NCI-H128 (cell line): ENCODE results near the gene WDR86.

Experiments used
- DNase-seq: peaks from one replicate; lab custom pipeline; 2025; ENCODE audit not compliant: unreplicated experiment; lab: John Stamatoyannopoulos, UW

Gene WDR86

GRCh38 chr7:151409667-151410404, at the start of gene WDR86:
TSS of gene WDR86 (minus strand) at chr7:151410038. CDS start at chr7:151409589, 449 bp downstream.
- DNase-seq, result no peak

GRCh38 chr7:151457534-151457933, 47.7 kb upstream of the WDR86 start:
- no peak for DNase-seq

- no peak for DNase-seq
Observed at GRCh38 chr7:151456782-151457181, 46.9 kb upstream of the WDR86 start.

- DNase-seq, result no peak
Observed at GRCh38 chr7:151456276-151456675, 46.4 kb upstream of the WDR86 start.

DNA sequence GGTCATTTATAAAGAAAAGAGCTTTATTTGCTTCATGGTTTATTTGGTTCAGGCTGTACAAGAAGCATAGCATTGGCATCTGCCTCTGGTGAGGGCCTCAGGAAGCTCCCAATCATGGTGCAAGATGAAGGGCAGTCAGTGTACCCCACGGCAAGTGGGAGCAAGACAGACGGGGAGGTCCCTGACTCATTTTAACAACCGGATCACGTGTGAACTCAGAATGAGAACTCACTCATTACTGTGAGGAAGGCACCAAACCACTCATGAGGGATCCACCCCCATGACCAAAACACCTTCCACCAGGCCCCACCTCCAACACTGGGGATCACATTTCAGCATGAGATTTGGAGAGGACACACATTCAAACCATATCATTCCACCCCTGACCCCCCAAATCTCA, 45.9 kb upstream of the WDR86 start:
- DNase-seq, result no peak

DNA sequence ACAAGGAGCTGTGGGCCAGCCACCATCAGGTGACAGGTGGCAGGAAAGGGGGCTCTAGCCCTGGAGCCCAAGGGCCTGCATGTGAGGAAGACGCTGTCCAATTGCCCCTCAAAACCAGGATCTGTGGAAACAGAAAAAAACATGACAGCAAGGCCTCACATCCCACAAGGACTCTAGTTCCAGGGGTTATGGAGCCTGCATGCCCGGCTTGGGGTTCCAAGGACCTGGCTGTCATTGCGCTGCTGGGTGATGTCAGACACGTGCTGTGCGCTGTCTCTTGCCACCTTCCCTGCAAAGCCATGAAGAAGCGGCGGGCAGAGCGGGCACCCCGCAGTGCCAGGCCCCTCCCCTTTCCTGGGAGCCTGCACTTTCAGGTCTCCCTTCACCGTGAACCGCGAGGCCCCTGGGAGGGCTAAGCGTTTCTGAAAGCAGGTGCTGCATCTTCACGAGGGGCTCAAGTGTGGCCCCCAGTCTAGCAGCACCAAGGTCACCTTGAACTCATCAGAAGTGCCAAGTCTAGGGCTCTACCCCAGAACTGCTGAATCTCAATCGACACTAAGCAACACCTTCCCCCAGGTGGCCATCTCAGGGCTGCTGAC, 45.2 kb upstream of the WDR86 start:
- DNase-seq, result no peak

DNA sequence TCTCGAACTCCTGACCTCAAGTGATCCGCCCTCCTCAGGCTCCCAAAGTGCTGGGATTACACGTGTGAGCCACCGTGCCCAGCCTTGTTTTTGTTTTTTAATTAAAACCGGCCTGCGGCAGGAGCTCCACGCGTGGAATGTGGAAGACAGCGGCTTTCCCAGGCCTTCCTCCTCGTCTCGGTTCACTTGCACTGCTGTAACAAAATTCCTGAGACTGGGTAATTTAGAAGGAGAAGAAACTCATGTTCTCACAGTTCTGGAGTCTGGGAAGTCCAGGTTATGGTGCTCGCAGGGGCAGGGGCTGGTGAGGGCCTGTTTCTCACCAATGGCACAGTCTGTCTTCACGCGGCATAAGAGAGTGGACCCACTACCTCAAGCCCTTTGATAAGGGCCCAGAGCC, 44.5 kb upstream of the WDR86 start:
- no peak for DNase-seq

DNA sequence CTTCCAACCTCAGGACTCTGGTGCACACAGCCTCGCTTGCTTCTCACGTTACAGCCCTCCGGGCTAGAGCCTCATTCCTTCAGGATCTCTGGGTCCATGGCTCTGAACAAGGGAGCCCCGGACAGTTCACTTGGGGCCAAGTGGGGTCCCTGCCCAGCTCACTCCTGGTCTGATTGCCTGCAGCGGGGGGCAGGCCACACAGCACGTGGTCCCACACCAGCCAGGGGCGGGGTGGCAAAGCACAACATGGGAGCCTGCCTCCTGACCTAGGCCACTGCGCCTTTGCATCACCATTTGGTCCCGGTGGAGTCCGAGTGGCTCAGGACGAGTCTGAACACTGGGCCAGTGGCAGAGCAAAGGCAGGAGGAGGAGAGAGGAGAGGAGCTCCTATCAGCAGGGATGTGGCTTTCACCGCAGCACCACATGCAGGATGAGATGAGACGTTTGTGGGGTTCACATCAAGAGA, 43.5 kb upstream of the WDR86 start:
- no peak for DNase-seq

- DNase-seq, result no peak
Observed at GRCh38 chr7:151452680-151453325, 43.0 kb upstream of the WDR86 start.

DNA sequence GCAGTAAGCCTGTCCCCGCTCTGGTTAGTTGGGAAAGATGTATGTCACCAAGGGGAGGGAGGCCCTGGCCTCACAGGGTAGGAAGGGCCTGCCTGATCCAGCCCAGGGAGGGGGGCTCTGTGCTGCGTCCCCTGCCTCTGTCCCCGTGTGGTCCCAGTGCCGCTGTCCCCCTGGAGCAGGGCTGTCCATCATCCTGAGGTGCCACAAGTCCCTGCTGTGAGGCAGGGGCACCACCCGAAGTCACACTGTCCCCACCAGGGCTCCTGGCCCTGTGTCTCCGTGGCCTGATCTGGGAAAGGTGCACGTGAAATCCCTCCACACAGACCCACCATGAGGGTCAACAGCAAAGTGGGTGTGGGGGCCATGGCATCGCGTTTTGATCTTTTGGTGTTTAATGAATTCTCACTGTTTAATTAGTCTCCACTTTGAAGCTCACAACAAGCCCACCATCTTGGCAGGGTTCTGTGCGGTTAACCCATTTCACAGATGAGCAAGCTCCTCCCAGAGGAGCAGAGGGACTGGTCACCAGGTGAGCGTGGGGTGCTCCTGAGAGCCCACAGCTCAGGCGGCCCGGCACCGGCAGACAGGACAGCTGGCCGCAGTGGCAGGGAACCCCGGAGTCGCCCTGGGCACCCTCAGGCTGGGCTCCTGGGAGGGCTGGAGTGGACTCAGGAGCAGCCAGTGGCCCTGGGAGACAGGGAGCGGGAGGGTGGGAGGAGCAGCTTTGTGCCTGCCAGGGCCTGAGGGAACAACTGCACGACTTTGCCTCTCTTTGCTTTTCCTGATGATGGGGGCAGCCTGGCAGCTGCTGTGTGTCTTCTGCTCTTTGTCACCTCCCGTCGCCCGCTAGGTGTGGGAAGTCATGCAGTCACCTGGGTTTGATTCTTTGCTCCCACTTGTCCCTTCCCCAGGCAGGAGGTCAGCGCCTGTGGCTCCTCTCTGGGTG, 42.1 kb upstream of the WDR86 start:
- DNase-seq, result no peak

DNA sequence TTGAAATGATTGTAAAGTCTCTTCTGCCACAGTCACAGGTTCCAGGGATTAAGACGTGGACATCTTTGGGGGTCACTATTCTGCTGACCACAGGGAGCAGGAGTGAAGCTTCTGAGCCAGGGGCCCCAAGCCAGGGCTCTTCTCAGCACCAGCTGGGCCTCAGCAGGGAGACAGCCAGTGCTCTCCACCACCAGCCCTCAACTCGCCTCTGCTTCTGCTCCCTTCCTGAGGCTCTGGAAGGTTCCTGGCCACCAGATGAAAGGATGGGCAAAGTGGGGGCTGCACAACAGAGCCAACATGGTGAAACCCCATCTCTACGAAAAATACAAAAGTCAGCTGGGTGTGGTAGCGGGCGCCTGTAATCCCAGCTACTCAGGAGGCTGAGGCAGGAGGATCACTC, 41.3 kb upstream of the WDR86 start:
- no peak for DNase-seq

DNA sequence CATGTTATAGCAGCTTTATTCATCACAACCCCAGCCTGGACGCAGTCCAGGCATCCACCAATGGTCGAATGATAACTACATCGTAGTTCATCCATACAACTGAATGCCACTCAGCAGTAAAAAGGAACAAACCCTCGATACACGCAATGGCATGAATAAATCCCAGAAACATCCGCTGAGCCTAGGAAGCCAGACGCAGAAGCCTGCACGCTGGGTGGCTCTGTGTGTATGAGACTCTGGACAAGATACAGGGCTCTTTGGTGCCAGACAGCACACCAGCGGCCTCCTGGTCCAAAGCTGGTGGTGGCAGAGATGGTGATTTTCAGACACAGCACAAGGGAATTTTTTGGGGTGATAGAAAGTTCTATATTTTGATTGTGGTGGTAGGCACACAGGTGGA, 40.2 kb upstream of the WDR86 start:
- DNase-seq, result no peak

GRCh38 chr7:151448261-151449252, 38.7 kb upstream of the WDR86 start:
- DNase-seq, result no peak

GRCh38 chr7:151447901-151448260, 38.0 kb upstream of the WDR86 start:
- no peak for DNase-seq

DNA sequence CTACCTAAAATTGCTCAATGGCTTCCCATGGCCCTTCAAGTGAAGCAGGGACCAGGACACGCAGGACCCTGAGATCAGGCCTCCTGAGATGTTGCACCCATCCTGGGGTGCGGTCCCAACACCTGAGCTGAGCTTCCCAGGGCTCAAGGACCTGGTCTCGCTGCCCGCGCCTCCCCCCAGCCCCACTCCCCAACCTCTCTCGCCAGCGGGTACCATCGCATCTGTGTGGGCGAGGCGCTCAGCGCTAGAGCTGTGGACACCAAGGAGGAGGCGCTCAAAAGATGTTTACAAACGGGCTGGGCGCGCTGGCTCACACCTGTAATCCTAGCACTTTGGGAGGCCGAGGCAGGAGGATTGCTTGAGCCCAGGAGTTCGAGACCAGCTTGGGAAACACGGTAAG, 37.5 kb upstream of the WDR86 start:
- DNase-seq, result no peak

- DNase-seq, result no peak
Observed at GRCh38 chr7:151446412-151446811, 36.6 kb upstream of the WDR86 start.

- DNase-seq, result no peak
Observed at GRCh38 chr7:151444632-151445031, 34.8 kb upstream of the WDR86 start.

GRCh38 chr7:151442776-151443496, 33.1 kb upstream of the WDR86 start:
- no peak for DNase-seq

- no peak for DNase-seq
Observed at GRCh38 chr7:151440799-151441445, 31.1 kb upstream of the WDR86 start.
